Measurements from ENCODE around the gene QRFP. TPM values are rescaled to one million over a fixed set of nuclear protein-coding genes. Genes with fewer than 3 reads are reported as not detected.
"Not testable (repeated sequence)": the region's sequence is repeated elsewhere in the genome, so short reads cannot be mapped to it uniquely, and the experiment has no call there.

Gene QRFP
- total RNA-seq, 1 donor from 2014 or later, result not detected

DNA sequence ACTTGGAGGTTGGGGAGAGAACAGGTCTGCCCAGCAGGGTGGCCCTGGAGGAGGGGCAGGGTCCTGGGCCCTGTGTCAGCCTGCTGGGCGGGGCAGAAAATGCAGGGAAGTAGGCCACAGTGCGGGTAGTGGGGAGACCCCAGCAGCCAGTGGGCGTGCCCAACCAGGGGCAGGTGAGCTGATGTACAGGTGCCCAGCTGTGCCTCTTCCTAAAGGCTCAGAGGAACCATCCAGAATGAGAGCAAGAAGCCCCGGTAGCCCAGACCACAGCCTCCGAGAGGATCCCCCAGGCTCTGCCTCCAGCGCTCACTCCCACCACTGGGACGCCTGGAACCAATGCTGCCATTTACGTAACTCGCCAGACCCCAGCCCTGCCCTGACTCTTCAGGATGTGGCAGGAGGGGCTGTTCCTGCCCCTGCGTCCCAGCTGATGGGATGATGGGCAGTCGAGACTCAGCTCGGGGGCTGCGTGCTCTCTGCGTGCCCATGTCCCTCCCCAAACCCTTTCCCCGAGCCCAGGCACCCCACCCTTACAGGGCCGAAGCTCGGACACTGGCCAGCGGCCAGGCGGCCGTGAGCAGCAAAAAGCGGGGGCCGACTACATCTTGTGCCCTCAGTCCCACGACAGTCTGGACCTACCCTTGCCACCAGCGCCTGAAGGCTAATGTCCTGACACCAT is 17.9 kb upstream of the QRFP start:
- Mint-ChIP-seq H3K27me3 (peaks cover 1% of the 10 kb centered on the region), H3K9me3 (no peaks in the 10 kb centered on the region), H3K27ac (no peak overlapping the region), H3K4me3 (no peak overlapping the region), H3K4me1 (no peaks in the 10 kb centered on the region), H3K36me3 (ENCODE audit: low read depth) (no peaks in the 10 kb centered on the region)
- ATAC-seq (ENCODE audit: low read depth), result no peak
- TF ChIP-seq, protein P1, sequence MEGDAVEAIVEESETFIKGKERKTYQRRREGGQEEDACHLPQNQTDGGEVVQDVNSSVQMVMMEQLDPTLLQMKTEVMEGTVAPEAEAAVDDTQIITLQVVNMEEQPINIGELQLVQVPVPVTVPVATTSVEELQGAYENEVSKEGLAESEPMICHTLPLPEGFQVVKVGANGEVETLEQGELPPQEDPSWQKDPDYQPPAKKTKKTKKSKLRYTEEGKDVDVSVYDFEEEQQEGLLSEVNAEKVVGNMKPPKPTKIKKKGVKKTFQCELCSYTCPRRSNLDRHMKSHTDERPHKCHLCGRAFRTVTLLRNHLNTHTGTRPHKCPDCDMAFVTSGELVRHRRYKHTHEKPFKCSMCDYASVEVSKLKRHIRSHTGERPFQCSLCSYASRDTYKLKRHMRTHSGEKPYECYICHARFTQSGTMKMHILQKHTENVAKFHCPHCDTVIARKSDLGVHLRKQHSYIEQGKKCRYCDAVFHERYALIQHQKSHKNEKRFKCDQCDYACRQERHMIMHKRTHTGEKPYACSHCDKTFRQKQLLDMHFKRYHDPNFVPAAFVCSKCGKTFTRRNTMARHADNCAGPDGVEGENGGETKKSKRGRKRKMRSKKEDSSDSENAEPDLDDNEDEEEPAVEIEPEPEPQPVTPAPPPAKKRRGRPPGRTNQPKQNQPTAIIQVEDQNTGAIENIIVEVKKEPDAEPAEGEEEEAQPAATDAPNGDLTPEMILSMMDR (IDR thresholded peaks at IDR 0.05), result no peak
- no peak for DNase-seq
- ChIA-PET CTCF (interaction anchor here (0.6 kb wide), 1 partner anchor 25 kb away, joined by 3 read pairs; the partner anchor contains the start of gene FIBCD1), POLR2A (no interaction called here)
- intact Hi-C loops (cut with micrococcal nuclease), result no loop called here

DNA sequence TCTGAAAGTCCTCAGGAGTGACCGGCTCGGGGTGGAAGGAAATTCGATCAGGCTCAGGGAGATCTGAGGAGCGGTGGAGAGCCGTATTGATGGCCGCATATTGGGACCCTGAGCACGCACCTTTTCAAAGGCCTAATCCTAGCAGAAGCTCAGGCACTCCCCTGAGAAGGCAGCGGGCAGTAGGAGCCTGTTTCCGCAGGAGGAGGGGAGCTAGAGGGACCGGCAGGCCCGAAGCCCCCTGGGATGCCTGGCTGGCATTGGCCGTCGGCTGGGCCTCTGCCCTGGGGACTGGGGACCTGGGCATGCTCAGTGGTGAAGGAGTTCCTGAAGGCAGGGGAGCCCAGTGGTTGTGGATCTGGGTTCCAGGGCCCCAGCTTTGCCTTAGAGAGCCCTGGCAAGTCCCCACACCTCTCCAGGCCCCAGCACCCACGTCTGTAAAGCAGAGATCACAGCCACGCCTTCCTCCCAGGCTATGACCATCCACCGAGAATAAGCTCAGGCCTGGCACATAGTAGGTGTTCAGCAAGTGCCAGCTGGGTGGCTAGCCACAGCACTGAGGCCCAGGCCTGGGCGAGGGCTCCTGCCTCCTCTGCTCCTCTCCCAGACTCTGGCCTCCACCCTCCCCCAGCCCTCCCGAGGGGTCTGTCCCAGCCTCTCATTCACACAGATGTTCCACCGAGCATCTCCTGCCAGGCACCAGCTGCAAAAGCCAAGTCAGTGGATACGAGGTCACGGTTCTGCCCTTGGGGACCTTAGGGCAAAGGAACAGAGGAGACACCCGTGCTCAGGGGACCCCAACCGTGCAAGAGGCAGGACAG is 17.2 kb upstream of the QRFP start:
- Mint-ChIP-seq H3K27me3 (peaks cover 1% of the 10 kb centered on the region), H3K4me1 (no peaks in the 10 kb centered on the region), H3K36me3 (ENCODE audit: low read depth) (no peaks in the 10 kb centered on the region), H3K27ac (no peak overlapping the region), H3K4me3 (no peak overlapping the region), H3K9me3 (no peaks in the 10 kb centered on the region)
- ATAC-seq (ENCODE audit: low read depth) (no peak), DNase-seq (no peak)
- CTCF ChIA-PET, result no interaction called here
- TF ChIP-seq, protein P1 (IDR thresholded peaks at IDR 0.05), result no peak
- intact Hi-C loops (cut with micrococcal nuclease), result no loop called here
- POLR2A ChIA-PET, result no interaction called here

DNA sequence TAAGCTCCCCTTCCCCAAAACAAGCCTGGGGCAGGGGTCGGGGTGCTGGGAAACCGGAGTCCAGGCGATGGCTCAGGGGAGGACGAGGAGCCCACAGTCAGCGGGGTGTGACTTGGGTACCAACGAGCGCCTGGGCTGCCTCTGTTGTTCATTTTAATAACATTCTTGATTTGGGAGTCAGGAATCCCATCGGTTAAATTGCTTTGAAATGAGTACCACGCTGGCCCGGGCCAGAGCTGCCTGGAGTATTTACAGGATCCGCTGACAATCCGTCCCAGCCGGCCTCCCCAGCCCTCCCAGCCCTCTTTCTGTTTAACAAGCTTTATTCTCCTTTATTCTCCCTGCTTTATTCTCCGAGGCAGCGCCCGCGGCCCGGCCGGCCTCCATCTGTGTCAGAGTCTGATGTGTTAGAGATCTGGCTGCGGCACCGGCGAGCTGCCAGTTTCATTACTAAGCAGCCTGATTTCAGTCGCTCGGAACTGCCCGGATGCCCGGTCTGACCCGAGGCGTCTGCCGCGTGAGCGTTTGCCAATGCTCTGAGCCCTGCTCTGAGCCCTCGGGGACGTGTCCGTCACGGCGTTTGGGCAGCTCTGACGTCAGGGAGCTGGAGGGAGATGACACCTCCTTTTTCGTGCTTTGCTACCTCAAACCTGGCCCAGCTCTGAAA is 16.5 kb upstream of the QRFP start:
- H3K27ac Mint-ChIP-seq, result no peak overlapping the region
- DNase-seq, result no peak
- intact Hi-C loops (cut with micrococcal nuclease), result no loop called here
- TF ChIP-seq, protein P1 (IDR thresholded peaks at IDR 0.05), result no peak
- no peak for ATAC-seq (ENCODE audit: low read depth)
- ChIA-PET POLR2A (no interaction called here), CTCF (no interaction called here)
- no peaks in the 10 kb centered on the region for H3K36me3 Mint-ChIP-seq (ENCODE audit: low read depth)
- no peaks in the 10 kb centered on the region for H3K9me3 Mint-ChIP-seq
- H3K27me3 Mint-ChIP-seq, result no peaks in the 10 kb centered on the region
- H3K4me1 Mint-ChIP-seq, result no peaks in the 10 kb centered on the region
- H3K4me3 Mint-ChIP-seq, result no peak overlapping the region

DNA sequence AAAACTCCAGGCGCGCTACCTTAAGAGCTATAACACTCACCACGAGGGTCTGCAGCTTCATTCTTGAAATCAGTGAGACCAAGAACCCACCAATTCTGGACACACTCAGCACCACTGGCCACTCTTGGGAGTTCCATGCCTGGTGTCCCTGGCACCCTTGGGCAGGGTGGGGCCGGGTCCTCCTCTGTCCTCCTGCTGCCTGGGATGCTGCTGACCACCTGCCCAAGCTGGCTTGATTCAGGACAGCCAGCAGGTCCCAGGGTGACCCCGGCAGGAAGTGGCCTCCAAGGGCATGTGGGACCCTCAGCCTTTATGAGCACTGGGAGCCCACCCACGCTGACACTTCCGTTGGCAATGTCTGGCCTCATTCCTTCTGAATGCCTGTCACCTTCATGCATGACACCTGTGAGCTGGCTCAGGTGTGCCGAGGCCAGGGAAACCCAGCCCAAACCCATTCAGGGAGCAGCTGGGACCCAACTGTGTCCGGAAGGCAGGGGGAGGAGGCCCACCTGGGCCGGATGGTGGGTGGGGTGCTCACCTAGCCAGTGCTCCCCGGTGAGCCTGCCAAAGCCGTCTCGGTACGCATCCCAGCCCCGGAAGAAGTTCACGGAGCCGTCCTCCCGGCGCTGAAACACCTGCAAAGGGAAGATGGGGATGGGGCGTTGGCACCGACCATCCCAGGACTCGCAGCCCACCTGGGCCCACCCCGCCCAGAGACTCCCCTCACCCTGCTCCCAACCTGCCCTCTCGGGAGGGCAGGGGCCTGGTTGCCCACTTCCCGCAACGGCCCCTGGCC is 14.8 kb upstream of the QRFP start:
- no peak overlapping the region for H3K4me3 Mint-ChIP-seq
- peaks cover 2% of the 10 kb centered on the region for H3K27me3 Mint-ChIP-seq
- H3K36me3 Mint-ChIP-seq (ENCODE audit: low read depth), result no peaks in the 10 kb centered on the region
- H3K27ac Mint-ChIP-seq, result no peak overlapping the region
- CTCF ChIA-PET, result no interaction called here
- no peaks in the 10 kb centered on the region for H3K4me1 Mint-ChIP-seq
- intact Hi-C loops (cut with micrococcal nuclease), result no loop called here
- H3K9me3 Mint-ChIP-seq, result no peaks in the 10 kb centered on the region
- POLR2A ChIA-PET, result no interaction called here
- ATAC-seq (ENCODE audit: low read depth) (no peak), DNase-seq (no peak)
- TF ChIP-seq, protein P1 (IDR thresholded peaks at IDR 0.05), result no peak

DNA sequence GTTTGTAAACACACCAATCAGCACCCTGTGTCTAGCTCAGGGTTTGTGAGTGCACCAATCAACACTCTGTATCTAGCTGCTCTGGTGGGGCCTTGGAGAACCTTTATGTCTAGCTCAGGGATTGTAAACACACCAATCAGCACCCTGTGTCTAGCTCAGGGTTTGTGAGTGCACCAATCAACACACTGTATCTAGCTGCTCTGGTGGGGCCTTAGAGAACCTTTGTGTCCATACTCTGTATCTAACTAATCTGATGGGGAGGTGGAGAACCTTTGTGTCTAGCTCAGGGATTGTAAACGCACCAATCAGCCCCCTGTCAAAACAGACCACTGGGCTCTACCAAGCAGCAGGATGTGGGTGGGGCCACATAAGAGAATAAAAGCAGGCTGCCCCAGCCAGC is 14.1 kb upstream of the QRFP start:
- H3K27ac Mint-ChIP-seq; H3K27me3 Mint-ChIP-seq; ATAC-seq (ENCODE audit: low read depth); H3K4me1 Mint-ChIP-seq; CTCF ChIA-PET; DNase-seq; intact Hi-C loops (cut with micrococcal nuclease); POLR2A ChIA-PET; H3K9me3 Mint-ChIP-seq; H3K36me3 Mint-ChIP-seq (ENCODE audit: low read depth); H3K4me3 Mint-ChIP-seq: not testable (repeated sequence)

DNA sequence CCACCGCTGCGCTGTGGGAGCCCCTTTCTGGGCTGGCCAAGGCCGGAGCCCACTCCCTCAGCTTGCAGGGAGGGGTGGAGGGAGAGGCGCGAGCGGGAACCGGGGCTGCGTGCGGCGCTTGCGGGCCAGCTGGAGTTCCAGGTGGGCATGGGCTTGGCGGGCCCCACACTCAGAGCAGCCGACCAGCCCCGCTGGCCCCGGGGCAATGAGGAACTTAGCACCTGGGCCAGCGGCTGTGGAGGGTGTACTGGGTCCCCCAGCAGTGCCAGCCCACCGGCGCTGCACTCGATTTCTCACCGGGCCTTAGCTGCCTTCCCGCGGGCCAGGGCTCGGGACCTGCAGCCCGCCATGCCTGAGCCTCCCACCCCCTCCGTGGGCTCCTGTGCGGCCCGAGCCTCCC is 13.4 kb upstream of the QRFP start:
- POLR2A ChIA-PET; CTCF ChIA-PET; H3K27me3 Mint-ChIP-seq; intact Hi-C loops (cut with micrococcal nuclease); H3K36me3 Mint-ChIP-seq (ENCODE audit: low read depth); H3K27ac Mint-ChIP-seq; ATAC-seq (ENCODE audit: low read depth); H3K4me1 Mint-ChIP-seq; DNase-seq; H3K4me3 Mint-ChIP-seq; H3K9me3 Mint-ChIP-seq: not testable (repeated sequence)
